GM08714 (cell line): Measurements from ENCODE around the gene CSNK1E.
A peak's percentile ranks its signal among the peaks of the same experiment; 100 is the strongest.

ENCODE experiments used
- H3K4me3 ChIP-seq: fragments of 200-500 bp; sonication (Bioruptor generic); 2 replicates; pipeline ENCODE4 v1.5.1; 2014; ENCODE audit warnings: mild to moderate bottlenecking, low read length, inconsistent platforms
- ZNF274 ChIP-seq: IDR thresholded peaks from 2 replicates; pipeline ENCODE4 v1.6.1; 2012; ENCODE audit warnings: mild to moderate bottlenecking, low read depth, low read length

Gene CSNK1E

DNA sequence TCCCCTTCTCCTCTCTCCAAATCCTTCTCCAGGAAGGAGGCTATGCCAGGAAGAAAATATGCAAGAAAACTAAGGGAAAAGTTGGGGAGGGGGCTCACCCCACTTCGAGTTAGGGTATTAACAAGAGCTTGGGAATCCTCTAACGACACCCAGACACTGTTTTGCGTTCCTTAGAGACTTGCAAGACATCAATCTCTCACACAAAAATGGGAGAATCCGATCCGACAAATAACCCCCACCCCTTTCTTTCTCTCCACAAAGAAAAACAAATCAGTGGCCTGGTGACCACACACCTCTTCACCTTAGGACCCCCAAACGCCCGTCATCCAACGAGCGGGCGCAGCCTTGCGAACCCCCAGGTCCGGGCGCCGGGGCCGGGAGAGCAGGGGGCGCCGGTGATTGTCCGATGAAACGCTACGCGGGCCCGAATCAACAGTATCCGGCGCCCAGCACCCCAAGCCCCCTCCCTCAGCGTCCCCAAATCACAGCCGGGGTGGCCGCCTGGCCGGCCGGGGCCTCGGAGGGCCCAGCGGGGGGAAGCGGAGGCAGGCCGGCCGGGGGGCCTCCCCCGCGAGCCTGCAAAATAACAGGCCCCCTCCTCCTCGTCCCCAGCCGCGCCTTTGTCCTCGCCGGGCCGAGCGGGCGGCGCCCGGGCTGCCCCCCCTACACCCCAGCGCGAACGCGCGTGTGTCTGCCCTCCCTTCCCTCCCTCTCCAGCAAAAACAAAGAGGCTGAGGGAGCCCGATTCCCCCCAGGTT lies 690 bp downstream of the CSNK1E start:
- peak overlapping the region; percentile 90 for H3K4me3 ChIP-seq
- no peak for TF ChIP-seq ZNF274

DNA sequence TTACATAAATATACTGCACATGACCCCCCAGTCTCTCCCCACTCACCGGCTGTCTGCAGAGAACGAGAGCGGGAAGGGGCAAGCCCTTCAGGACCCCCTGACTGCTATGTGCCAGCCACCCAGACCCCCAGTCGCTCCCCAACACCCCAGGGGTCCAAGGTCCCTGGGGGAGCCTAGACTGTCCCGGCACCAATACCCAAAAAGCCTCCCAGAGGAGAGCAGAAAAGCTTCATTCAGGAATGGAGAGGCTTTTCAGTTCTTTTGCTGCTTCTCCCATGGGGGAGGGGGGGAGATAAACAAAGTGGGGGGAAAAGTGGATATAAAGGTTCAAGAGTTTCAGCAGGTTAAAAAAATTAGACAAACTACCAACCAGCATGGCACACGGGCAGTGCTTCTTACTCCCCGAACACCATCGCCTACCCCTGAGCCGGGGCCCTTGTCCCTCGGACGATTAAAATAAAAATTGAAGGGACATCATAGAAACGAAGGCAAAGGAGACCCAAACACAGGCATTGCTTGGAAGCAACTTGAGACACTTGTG lies 1.3 kb downstream of the CSNK1E start:
- peak overlapping the region; percentile 90 for H3K4me3 ChIP-seq
- no peak for TF ChIP-seq ZNF274

- peak overlapping the region; percentile 90 for H3K4me3 ChIP-seq
- no peak for TF ChIP-seq ZNF274
Observed at GRCh38 chr22:38314933-38315822, 2.1 kb downstream of the CSNK1E start.

GRCh38 chr22:38314051-38314932 lies 2.9 kb downstream of the CSNK1E start:
- H3K4me3 ChIP-seq = peak overlapping the region; percentile 90; the same call in 1 of the 2 replicates
- no peak for TF ChIP-seq ZNF274

DNA sequence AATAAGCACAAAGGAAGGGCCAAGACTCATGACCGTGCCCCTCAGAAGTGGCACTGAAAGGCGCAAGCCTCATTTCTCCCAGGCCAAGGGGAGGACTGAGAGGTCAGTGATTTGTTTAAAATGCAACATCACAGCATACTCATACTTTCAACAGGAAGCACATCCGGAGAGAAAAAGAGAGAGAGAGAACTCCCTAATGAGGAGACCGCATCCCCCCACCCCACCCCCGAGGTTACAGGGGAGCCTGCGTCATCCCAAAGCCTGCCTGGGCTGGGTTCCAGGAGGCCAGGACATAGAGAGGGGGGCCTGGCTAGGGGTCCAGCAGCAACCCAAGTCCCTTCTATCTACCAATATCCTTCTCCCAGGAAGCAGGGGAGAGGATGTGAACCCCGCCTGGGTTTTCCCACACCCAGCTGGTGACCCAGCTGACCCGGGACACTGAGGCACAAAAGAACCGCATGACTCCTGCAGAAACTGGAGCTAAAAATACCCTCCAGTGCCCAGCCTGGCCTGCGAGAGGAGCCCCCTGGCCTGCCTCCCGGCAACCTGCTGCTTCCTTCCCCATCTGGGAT lies 3.8 kb downstream of the CSNK1E start:
- peak overlapping the region; percentile 23; the same call in 1 of the 2 replicates for H3K4me3 ChIP-seq

DNA sequence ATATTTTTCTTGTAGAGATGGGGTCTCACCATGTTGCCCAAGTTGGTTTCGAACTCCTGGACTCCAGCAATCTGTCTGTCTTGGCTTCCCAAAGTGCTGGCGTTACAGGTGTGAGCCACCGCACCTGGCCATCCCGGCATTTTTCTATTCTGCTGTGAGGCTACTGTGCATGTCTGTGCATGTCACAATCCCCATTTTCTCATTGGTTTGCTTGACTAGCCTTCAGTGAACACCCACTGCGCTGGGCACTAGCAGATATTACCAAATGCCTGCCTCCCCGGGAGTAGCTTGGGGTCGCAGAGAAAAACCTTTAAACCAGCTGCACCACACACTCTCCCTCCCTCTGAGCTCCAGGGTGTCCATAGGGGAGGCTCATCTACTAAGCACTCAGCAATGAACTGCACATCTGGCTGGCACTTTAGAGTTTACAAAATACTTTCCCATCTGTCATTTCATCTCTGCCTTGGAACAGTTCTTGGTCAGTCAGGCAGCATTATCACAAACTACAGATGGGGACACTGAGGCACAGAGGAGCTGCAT lies 4.9 kb downstream of the CSNK1E start:
- no peak for TF ChIP-seq ZNF274
- no peak overlapping the region for H3K4me3 ChIP-seq

More for the DNA sequence above, 3.8 kb downstream of the CSNK1E start:
- no peak for TF ChIP-seq ZNF274

GRCh38 chr22:38311323-38311620 lies 6.0 kb downstream of the CSNK1E start:
- no peak for TF ChIP-seq ZNF274
- no peak overlapping the region for H3K4me3 ChIP-seq

DNA sequence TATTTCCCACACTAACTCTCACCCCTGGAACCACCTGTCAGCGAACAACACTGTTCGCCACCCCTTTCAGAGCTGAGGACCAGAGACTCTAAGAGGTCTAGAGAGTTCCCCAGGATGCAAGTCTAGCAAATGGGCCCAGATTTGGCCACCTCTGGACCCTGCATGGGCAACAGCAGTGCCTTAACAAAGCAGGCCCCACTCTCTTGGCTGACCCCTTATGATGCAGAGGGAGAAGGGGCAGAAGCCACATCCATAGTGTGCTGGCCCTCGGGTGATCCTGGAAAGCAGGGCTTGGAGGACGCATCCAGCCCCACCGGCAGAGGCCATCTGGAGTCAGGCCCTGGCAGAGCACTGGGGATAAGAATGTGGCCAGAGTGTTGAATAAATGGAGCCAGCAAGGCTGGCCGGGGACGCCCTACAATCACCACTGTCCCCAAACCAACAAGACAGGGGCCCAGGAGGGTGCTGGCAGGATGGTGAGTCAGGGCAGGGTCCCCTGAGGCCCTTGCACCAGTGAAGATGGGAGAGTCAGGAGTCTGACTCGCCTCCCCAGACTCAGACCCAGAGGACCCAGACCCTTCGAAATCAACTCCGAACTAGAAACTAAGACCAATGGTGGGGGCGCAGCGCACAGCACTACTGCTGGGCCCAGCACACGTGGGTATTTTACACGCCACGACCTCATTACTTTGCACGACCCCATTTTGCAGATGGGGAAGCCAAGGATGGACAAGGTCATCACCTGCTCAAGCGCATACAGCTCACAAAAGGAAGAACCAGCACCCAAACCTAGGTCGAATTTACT lies 6.5 kb downstream of the CSNK1E start:
- no peak overlapping the region for H3K4me3 ChIP-seq
- TF ChIP-seq ZNF274 = no peak

DNA sequence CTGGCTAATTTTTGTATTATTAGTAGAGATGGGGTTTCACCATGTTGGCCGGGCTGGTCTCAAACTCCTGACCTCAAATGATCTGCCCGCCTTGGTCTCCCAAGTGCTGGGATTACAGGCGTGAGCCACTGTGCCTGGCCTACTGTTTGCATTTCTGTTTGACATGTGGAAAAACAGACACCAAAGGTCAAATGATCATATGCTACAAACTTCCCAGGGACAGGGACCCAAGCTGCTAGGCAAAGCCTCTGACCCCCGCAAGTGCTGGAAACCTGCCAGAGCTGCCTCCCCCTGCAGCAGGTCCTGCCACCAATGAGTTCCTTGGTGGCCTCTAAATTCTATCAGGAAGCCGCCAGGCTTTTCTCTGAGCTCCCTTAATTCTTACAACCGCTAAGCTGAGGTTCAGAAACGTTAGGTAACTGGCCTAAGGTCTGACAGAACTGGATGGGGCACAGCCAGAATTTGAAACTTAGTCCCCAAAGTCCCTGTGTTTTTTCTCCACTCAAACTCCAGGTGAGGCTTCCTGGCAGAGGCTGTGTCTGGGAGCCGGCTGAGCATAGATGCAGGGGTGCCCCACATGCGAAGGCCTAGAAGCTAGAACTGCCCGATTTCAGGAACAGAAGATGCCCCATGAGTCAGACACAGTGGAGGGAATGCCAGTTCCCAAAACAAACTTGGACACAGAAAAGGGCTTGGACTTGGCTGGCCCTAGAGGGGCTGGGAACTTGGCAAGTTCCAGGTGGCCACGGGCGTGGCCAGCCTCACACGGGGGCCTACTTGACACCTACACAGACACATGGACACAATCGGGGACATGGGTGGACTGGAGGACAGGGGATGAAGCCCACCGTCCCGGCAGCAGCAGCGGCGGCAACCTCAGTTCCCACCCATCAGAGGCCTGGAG lies 7.4 kb downstream of the CSNK1E start:
- TF ChIP-seq ZNF274 = no peak
- H3K4me3 ChIP-seq = no peak overlapping the region

GRCh38 chr22:38308791-38309498 lies 8.3 kb downstream of the CSNK1E start:
- no peak overlapping the region for H3K4me3 ChIP-seq
- TF ChIP-seq ZNF274 = no peak
